HAP-1 (cell line): Measurements from ENCODE around the gene ANKRD55.

Experiments used
- DNase-seq, 2 experiments: peaks; one replicate each; pipeline ENCODE4 v3.0.0-alpha.2; 2016 to 2020; ENCODE audit warnings: low spot score in 2 of 2
- H3K27me3 ChIP-seq: fragments of 250-450 bp; sonication (Bioruptor Pico); 2 replicates; pipeline ENCODE4 v1.5.1; 2020; ENCODE audit warnings: low read depth, mild to moderate bottlenecking, moderate library complexity
- H3K36me3 ChIP-seq: fragments of 250-450 bp; sonication (Bioruptor Pico); replicated peaks from 2 replicates; pipeline ENCODE4 v1.5.1; 2020; ENCODE audit warnings: mild to moderate bottlenecking
- H3K4me1 ChIP-seq: fragments of 250-450 bp; sonication (Bioruptor Pico); 2 replicates; pipeline ENCODE4 v1.5.1; 2020; ENCODE audit warnings: mild to moderate bottlenecking
- H3K4me3 ChIP-seq: fragments of 250-450 bp; sonication (Bioruptor Pico); 2 replicates; pipeline ENCODE4 v1.5.1; 2020; ENCODE audit warnings: mild to moderate bottlenecking, moderate library complexity
- H3K9me3 ChIP-seq: fragments of 250-450 bp; sonication (Bioruptor Pico); 2 replicates; pipeline ENCODE4 v1.5.1; 2020; ENCODE audit warnings: mild to moderate bottlenecking, moderate library complexity
- in situ Hi-C: fragments of 300-500 bp; cut with MboI; formaldehyde crosslinking; loops from 3 replicates; pipeline ENCODE4 v1.14.3; 2020; ENCODE audit warnings: low sequenced_read_pairs, inconsistent platforms, mixed read lengths

The ANKRD55 gene

GRCh38 chr5:56185768-56186311, 47.3 kb downstream of the ANKRD55 start:
- no peaks in the 10 kb centered on the region for H3K36me3 ChIP-seq
- no peaks in the 10 kb centered on the region for H3K9me3 ChIP-seq
- in situ Hi-C loops: no loop called here
- DNase-seq: no peak
- H3K27me3 ChIP-seq: no peaks in the 10 kb centered on the region
- no peaks in the 10 kb centered on the region for H3K4me1 ChIP-seq
- H3K4me3 ChIP-seq: no peak overlapping the region

- H3K4me3 ChIP-seq: no peak overlapping the region
- peaks cover 3% of the 10 kb centered on the region; the same call in 1 of the 2 replicates for H3K4me1 ChIP-seq
- no peak for DNase-seq
- in situ Hi-C loops: no loop called here
- H3K27me3 ChIP-seq: no peaks in the 10 kb centered on the region
- H3K9me3 ChIP-seq: no peaks in the 10 kb centered on the region
- H3K36me3 ChIP-seq: no peaks in the 10 kb centered on the region
Measured at GRCh38 chr5:56183506-56183905, 49.6 kb downstream of the ANKRD55 start.

GRCh38 chr5:56179442-56179841, 53.7 kb downstream of the ANKRD55 start:
- in situ Hi-C loops: no loop called here
- H3K9me3 ChIP-seq: no peaks in the 10 kb centered on the region
- no peaks in the 10 kb centered on the region for H3K27me3 ChIP-seq
- peaks cover 15% of the 10 kb centered on the region for H3K4me1 ChIP-seq
- DNase-seq: no peak
- no peaks in the 10 kb centered on the region; the same call in 1 of the 2 replicates for H3K36me3 ChIP-seq
- no peak overlapping the region for H3K4me3 ChIP-seq

GRCh38 chr5:56178823-56179222, 54.3 kb downstream of the ANKRD55 start:
- in situ Hi-C loops: no loop called here
- Histone ChIP-seq H3K4me3 (no peak overlapping the region), H3K36me3 (no peaks in the 10 kb centered on the region; the same call in 1 of the 2 replicates), H3K9me3 (no peaks in the 10 kb centered on the region; the same call in 1 of the 2 replicates), H3K4me1 (peaks cover 15% of the 10 kb centered on the region), H3K27me3 (no peaks in the 10 kb centered on the region)
- no peak for DNase-seq

- Histone ChIP-seq H3K27me3 (no peaks in the 10 kb centered on the region), H3K4me1 (peaks cover 15% of the 10 kb centered on the region), H3K4me3 (no peak overlapping the region), H3K9me3 (no peaks in the 10 kb centered on the region; the same call in 1 of the 2 replicates), H3K36me3 (no peaks in the 10 kb centered on the region; the same call in 1 of the 2 replicates)
- DNase-seq: no peak
- in situ Hi-C loops: no loop called here
Measured at GRCh38 chr5:56176871-56177533, 56.1 kb downstream of the ANKRD55 start.

- H3K27me3 ChIP-seq: no peaks in the 10 kb centered on the region
- no peaks in the 10 kb centered on the region; the same call in 1 of the 2 replicates for H3K9me3 ChIP-seq
- H3K4me3 ChIP-seq: no peak overlapping the region
- H3K4me1 ChIP-seq: peaks cover 15% of the 10 kb centered on the region
- DNase-seq: no peak
- no peaks in the 10 kb centered on the region; the same call in 1 of the 2 replicates for H3K36me3 ChIP-seq
- in situ Hi-C loops: no loop called here
Measured at GRCh38 chr5:56176155-56176798, 56.9 kb downstream of the ANKRD55 start.

GRCh38 chr5:56175488-56175887, 57.6 kb downstream of the ANKRD55 start:
- peak; percentile 50 to 54 for DNase-seq
- Histone ChIP-seq H3K4me3 (no peak overlapping the region), H3K9me3 (no peaks in the 10 kb centered on the region; the same call in 1 of the 2 replicates), H3K27me3 (no peaks in the 10 kb centered on the region), H3K36me3 (no peaks in the 10 kb centered on the region; the same call in 1 of the 2 replicates), H3K4me1 (peaks cover 15% of the 10 kb centered on the region)
- in situ Hi-C loops: no loop called here

- in situ Hi-C loops: no loop called here
- Histone ChIP-seq H3K4me3 (no peak overlapping the region), H3K4me1 (peaks cover 15% of the 10 kb centered on the region), H3K9me3 (no peaks in the 10 kb centered on the region; the same call in 1 of the 2 replicates), H3K27me3 (no peaks in the 10 kb centered on the region), H3K36me3 (no peaks in the 10 kb centered on the region; the same call in 1 of the 2 replicates)
- DNase-seq: no peak
Measured at GRCh38 chr5:56175021-56175420, 58.1 kb downstream of the ANKRD55 start.

- H3K9me3 ChIP-seq: no peaks in the 10 kb centered on the region; the same call in 1 of the 2 replicates
- no peak overlapping the region for H3K4me3 ChIP-seq
- no peaks in the 10 kb centered on the region; the same call in 1 of the 2 replicates for H3K36me3 ChIP-seq
- in situ Hi-C loops: no loop called here
- peaks cover 14% of the 10 kb centered on the region for H3K4me1 ChIP-seq
- no peaks in the 10 kb centered on the region for H3K27me3 ChIP-seq
- no peak for DNase-seq
Measured at GRCh38 chr5:56172241-56172640, 60.9 kb downstream of the ANKRD55 start.

- in situ Hi-C loops: no loop called here
- Histone ChIP-seq H3K4me3 (no peak overlapping the region), H3K9me3 (no peaks in the 10 kb centered on the region; the same call in 1 of the 2 replicates), H3K4me1 (peaks cover 10% of the 10 kb centered on the region), H3K27me3 (no peaks in the 10 kb centered on the region), H3K36me3 (no peaks in the 10 kb centered on the region)
- DNase-seq: no peak
Measured at GRCh38 chr5:56170557-56170956, 62.6 kb downstream of the ANKRD55 start.

- H3K4me3 ChIP-seq: no peak overlapping the region
- DNase-seq: no peak
- H3K9me3 ChIP-seq: no peaks in the 10 kb centered on the region; the same call in 1 of the 2 replicates
- peaks cover 4% of the 10 kb centered on the region for H3K4me1 ChIP-seq
- H3K27me3 ChIP-seq: no peaks in the 10 kb centered on the region
- H3K36me3 ChIP-seq: no peaks in the 10 kb centered on the region
- in situ Hi-C loops: no loop called here
Measured at GRCh38 chr5:56169949-56170348, 63.2 kb downstream of the ANKRD55 start.

- in situ Hi-C loops: no loop called here
- Histone ChIP-seq H3K4me3 (no peak overlapping the region), H3K36me3 (no peaks in the 10 kb centered on the region), H3K4me1 (peaks cover 2% of the 10 kb centered on the region; the same call in 1 of the 2 replicates), H3K27me3 (no peaks in the 10 kb centered on the region), H3K9me3 (no peaks in the 10 kb centered on the region; the same call in 1 of the 2 replicates)
- DNase-seq: no peak
Measured at GRCh38 chr5:56169281-56169680, 63.8 kb downstream of the ANKRD55 start.

- Histone ChIP-seq H3K36me3 (no peaks in the 10 kb centered on the region), H3K9me3 (no peaks in the 10 kb centered on the region), H3K4me3 (no peak overlapping the region), H3K27me3 (no peaks in the 10 kb centered on the region), H3K4me1 (peaks cover 2% of the 10 kb centered on the region; the same call in 1 of the 2 replicates)
- in situ Hi-C loops: no loop called here
- no peak for DNase-seq
Measured at GRCh38 chr5:56168066-56168478, 65.1 kb downstream of the ANKRD55 start.

GRCh38 chr5:56167519-56167918, 65.6 kb downstream of the ANKRD55 start:
- no peaks in the 10 kb centered on the region for H3K27me3 ChIP-seq
- no peak for DNase-seq
- no peaks in the 10 kb centered on the region for H3K9me3 ChIP-seq
- peaks cover 2% of the 10 kb centered on the region; the same call in 1 of the 2 replicates for H3K4me1 ChIP-seq
- in situ Hi-C loops: no loop called here
- H3K36me3 ChIP-seq: no peaks in the 10 kb centered on the region
- no peak overlapping the region for H3K4me3 ChIP-seq
